CD8-positive, alpha-beta memory T cell (primary cell): ENCODE results near the gene CORO1C. TPM values are rescaled to one million over a fixed set of nuclear protein-coding genes. Genes with fewer than 3 reads are reported as not detected.

Source experiments
- CTCF ChIA-PET: fragments of 350-600 bp; sonication (Branson Sonifier 250); formaldehyde crosslinking; loops from one replicate; lab custom pipeline; 2021; ENCODE audit warnings: antibody characterized with exemption; lab: Charles Lee
- POLR2A ChIA-PET: fragments of 350-600 bp; sonication (Branson Sonifier 250); formaldehyde crosslinking; loops from one replicate; lab custom pipeline; 2021; ENCODE audit warnings: antibody characterized with exemption; lab: Charles Lee
- DNase-seq, 5 donors: peaks; one replicate each; pipeline versions ENCODE4 v3.0.0 to v3.0.0-alpha.2; 2020 to 2022; ENCODE audit warnings: mixed read lengths in 1 of 5
- H3K27ac ChIP-seq: one replicate; pipeline ENCODE4 v1.7.0; 2013; ENCODE audit warnings: low read depth, mild to moderate bottlenecking, low read length, moderate library complexity
- H3K27me3 ChIP-seq: 2 replicates; pipeline ENCODE4 v1.7.0; 2013; ENCODE audit warnings: low read length, mild to moderate bottlenecking; ENCODE audit not compliant: insufficient read depth, poor library complexity, severe bottlenecking
- H3K36me3 ChIP-seq: 2 replicates; pipeline ENCODE4 v1.7.0; 2013; ENCODE audit warnings: mild to moderate bottlenecking, low read length, moderate library complexity; ENCODE audit not compliant: insufficient read depth
- H3K4me1 ChIP-seq: 2 replicates; pipeline ENCODE4 v1.7.0; 2013; ENCODE audit warnings: mild to moderate bottlenecking, low read length, moderate library complexity; ENCODE audit not compliant: insufficient read depth
- H3K4me3 ChIP-seq: 2 replicates; pipeline ENCODE4 v1.7.0; 2013; ENCODE audit warnings: mild to moderate bottlenecking, low read length
- H3K9me3 ChIP-seq: 2 replicates; pipeline ENCODE4 v1.7.0; 2013; ENCODE audit warnings: mild to moderate bottlenecking, low read length
- H3K27ac Mint-ChIP-seq, 8 donors: one replicate each; pipeline ENCODE4 v1.8.0; 2020 to 2021; ENCODE audit warnings: mixed read lengths in 8 of 8, mild to moderate bottlenecking in 6 of 8, inconsistent platforms in 3 of 8, moderate library complexity in 3 of 8
- H3K27me3 Mint-ChIP-seq, 2 donors: one replicate each; pipeline ENCODE4 v1.8.0; 2020 to 2021; ENCODE audit warnings: mixed read lengths in 2 of 2, mild to moderate bottlenecking in 1 of 2, moderate library complexity in 1 of 2
- H3K36me3 Mint-ChIP-seq, 3 donors: one replicate each; pipeline ENCODE4 v1.8.0; 2020 to 2021; ENCODE audit warnings: mixed read lengths in 3 of 3, inconsistent platforms in 1 of 3, mild to moderate bottlenecking in 1 of 3
- H3K4me1 Mint-ChIP-seq, 3 donors: one replicate each; pipeline ENCODE4 v1.8.0; 2020 to 2021; ENCODE audit warnings: mixed read lengths in 3 of 3, inconsistent platforms in 1 of 3, mild to moderate bottlenecking in 1 of 3
- H3K4me3 Mint-ChIP-seq, 7 donors: one replicate each; pipeline ENCODE4 v1.8.0; 2020 to 2021; ENCODE audit warnings: mixed read lengths in 7 of 7, mild to moderate bottlenecking in 6 of 7, moderate library complexity in 4 of 7, inconsistent platforms in 2 of 7
- H3K9me3 Mint-ChIP-seq, 5 donors: one replicate each; pipeline ENCODE4 v1.8.0; 2020 to 2022; ENCODE audit warnings: mixed read lengths in 5 of 5, mild to moderate bottlenecking in 3 of 5, moderate library complexity in 2 of 5, inconsistent platforms in 1 of 5
- polyA plus RNA-seq: library from polyadenylated mRNA; unstranded; fragments of 300-500 nt; fragmentation: Illumina TruSeq; gene quantifications from one replicate; pipeline ENCODE4 v1.2.3, GENCODE V29; 2021
- total RNA-seq, 2 experiments: library from RNA; stranded (reverse); gene quantifications; one replicate each; pipeline ENCODE4 v1.2.3, GENCODE V29; 2021

The CORO1C gene
- total RNA-seq = 10 to 100 TPM; 45.8 to 49.1 TPM
- 10.5 TPM for polyA plus RNA-seq

GRCh38 chr12:108731105-108731865 lies at the start of gene CORO1C:
Gene CORO1C (minus strand): TSS chr12:108731518. CDS start chr12:108701318, 30,200 bp downstream.
- ChIA-PET POLR2A (interaction anchor here (1.1 kb wide), 1 partner anchor 113 kb away, joined by 6 read pairs; no protein-coding TSS in a partner anchor), CTCF (interaction anchor here (1.4 kb wide), 1 partner anchor 66 kb away, joined by 4 read pairs; no protein-coding TSS in a partner anchor)
- Mint-ChIP-seq H3K9me3 (no peaks in the 10 kb centered on the region), H3K4me1 (peaks cover 21 to 30% (median 30%) of the 10 kb centered on the region in 3 donors), H3K4me3 (peak within 1 kb of the TSS; percentile 93 to 100 (median 95)), H3K27me3 (peaks cover 0 to 2% of the 10 kb centered on the region in 2 donors), H3K27ac (peak within 1 kb of the TSS; percentile 91 to 98 (median 96)), H3K36me3 (peaks cover 0 to 6% (median 0%) of the 10 kb centered on the region in 3 donors)
- H3K27me3 ChIP-seq = no peaks in the 10 kb centered on the region
- peak within 1 kb of the TSS; percentile 85 for H3K27ac ChIP-seq
- peaks cover 11% of the 10 kb centered on the region for H3K4me1 ChIP-seq
- H3K36me3 ChIP-seq = no peaks in the 10 kb centered on the region
- DNase-seq = peak; percentile 91 to 96 (median 94)
- H3K4me3 ChIP-seq = peak within 1 kb of the TSS; percentile 99
- H3K9me3 ChIP-seq = no peaks in the 10 kb centered on the region

- no peak overlapping the region for H3K27ac Mint-ChIP-seq
- ChIA-PET POLR2A (no interaction called here), CTCF (no interaction called here)
- H3K27me3 Mint-ChIP-seq = no peaks in the 10 kb centered on the region
- H3K9me3 Mint-ChIP-seq = no peaks in the 10 kb centered on the region
- H3K4me3 Mint-ChIP-seq = no peak overlapping the region
- peaks cover 0 to 16% (median 2%) of the 10 kb centered on the region in 3 donors for H3K36me3 Mint-ChIP-seq
- no peaks in the 10 kb centered on the region for H3K4me1 ChIP-seq
- H3K4me3 ChIP-seq = no peak overlapping the region
- H3K9me3 ChIP-seq = no peaks in the 10 kb centered on the region
- H3K36me3 ChIP-seq = no peaks in the 10 kb centered on the region
- no peak overlapping the region for H3K27ac ChIP-seq
- peaks cover 0 to 2% (median 0%) of the 10 kb centered on the region in 3 donors for H3K4me1 Mint-ChIP-seq
- no peak for DNase-seq
- no peaks in the 10 kb centered on the region for H3K27me3 ChIP-seq
Measured at GRCh38 chr12:108779998-108780688, 48.8 kb upstream of the CORO1C start.

- Histone ChIP-seq H3K4me1 (no peaks in the 10 kb centered on the region), H3K4me3 (no peak overlapping the region), H3K36me3 (no peaks in the 10 kb centered on the region), H3K27ac (no peak overlapping the region), H3K27me3 (no peaks in the 10 kb centered on the region), H3K9me3 (no peaks in the 10 kb centered on the region)
- Mint-ChIP-seq H3K36me3 (peaks cover 0 to 2% (median 0%) of the 10 kb centered on the region in 3 donors), H3K27ac (peak overlapping the region in 1 of 8 donors; percentile 58), H3K9me3 (no peaks in the 10 kb centered on the region), H3K4me3 (no peak overlapping the region), H3K27me3 (no peaks in the 10 kb centered on the region), H3K4me1 (peaks cover 0 to 2% (median 0%) of the 10 kb centered on the region in 3 donors)
- ChIA-PET POLR2A (no interaction called here), CTCF (no interaction called here)
- no peak for DNase-seq
Measured at GRCh38 chr12:108778053-108778452, 46.7 kb upstream of the CORO1C start.

- Mint-ChIP-seq H3K27me3 (no peaks in the 10 kb centered on the region), H3K36me3 (no peaks in the 10 kb centered on the region), H3K4me3 (no peak overlapping the region), H3K4me1 (peaks cover 0 to 2% (median 0%) of the 10 kb centered on the region in 3 donors), H3K9me3 (no peaks in the 10 kb centered on the region), H3K27ac (peak overlapping the region in 1 of 8 donors; percentile 55)
- no peaks in the 10 kb centered on the region for H3K27me3 ChIP-seq
- H3K4me3 ChIP-seq = no peak overlapping the region
- no peaks in the 10 kb centered on the region for H3K9me3 ChIP-seq
- H3K4me1 ChIP-seq = no peaks in the 10 kb centered on the region
- ChIA-PET POLR2A (interaction anchor here (0.6 kb wide), 1 partner anchor 70 kb away, joined by 3 read pairs; no protein-coding TSS in a partner anchor), CTCF (no interaction called here)
- H3K36me3 ChIP-seq = no peaks in the 10 kb centered on the region
- no peak for DNase-seq
- H3K27ac ChIP-seq = no peak overlapping the region
Measured at GRCh38 chr12:108777156-108777555, 45.8 kb upstream of the CORO1C start.

- Histone ChIP-seq H3K4me3 (no peak overlapping the region), H3K4me1 (no peaks in the 10 kb centered on the region), H3K36me3 (no peaks in the 10 kb centered on the region), H3K27ac (no peak overlapping the region), H3K9me3 (no peaks in the 10 kb centered on the region), H3K27me3 (no peaks in the 10 kb centered on the region)
- H3K4me1 Mint-ChIP-seq = peaks cover 1% of the 10 kb centered on the region in 3 donors
- H3K27ac Mint-ChIP-seq = no peak overlapping the region
- no peaks in the 10 kb centered on the region for H3K36me3 Mint-ChIP-seq
- POLR2A ChIA-PET = no interaction called here
- CTCF ChIA-PET = no interaction called here
- no peak overlapping the region for H3K4me3 Mint-ChIP-seq
- no peaks in the 10 kb centered on the region for H3K9me3 Mint-ChIP-seq
- no peak for DNase-seq
- peaks cover 3 to 9% of the 10 kb centered on the region in 2 donors for H3K27me3 Mint-ChIP-seq
Measured at GRCh38 chr12:108773798-108774788, 42.8 kb upstream of the CORO1C start.

GRCh38 chr12:108772891-108773797 lies 41.8 kb upstream of the CORO1C start:
- H3K4me3 Mint-ChIP-seq = no peak overlapping the region
- Histone ChIP-seq H3K4me1 (no peaks in the 10 kb centered on the region), H3K27me3 (no peaks in the 10 kb centered on the region), H3K4me3 (no peak overlapping the region), H3K27ac (no peak overlapping the region), H3K9me3 (no peaks in the 10 kb centered on the region), H3K36me3 (no peaks in the 10 kb centered on the region)
- peaks cover 3 to 5% (median 4%) of the 10 kb centered on the region in 3 donors for H3K4me1 Mint-ChIP-seq
- no peak for DNase-seq
- CTCF ChIA-PET = no interaction called here
- H3K27ac Mint-ChIP-seq = no peak overlapping the region
- peaks cover 5 to 12% of the 10 kb centered on the region in 2 donors for H3K27me3 Mint-ChIP-seq
- H3K9me3 Mint-ChIP-seq = no peaks in the 10 kb centered on the region
- POLR2A ChIA-PET = no interaction called here
- no peaks in the 10 kb centered on the region for H3K36me3 Mint-ChIP-seq

- no peaks in the 10 kb centered on the region for H3K4me1 ChIP-seq
- Mint-ChIP-seq H3K27ac (no peak overlapping the region), H3K36me3 (no peaks in the 10 kb centered on the region), H3K4me3 (no peak overlapping the region), H3K9me3 (no peaks in the 10 kb centered on the region), H3K4me1 (peaks cover 3 to 8% (median 4%) of the 10 kb centered on the region in 3 donors), H3K27me3 (peaks cover 5 to 12% of the 10 kb centered on the region in 2 donors)
- H3K36me3 ChIP-seq = no peaks in the 10 kb centered on the region
- no peaks in the 10 kb centered on the region for H3K27me3 ChIP-seq
- no peaks in the 10 kb centered on the region for H3K9me3 ChIP-seq
- no peak overlapping the region for H3K4me3 ChIP-seq
- CTCF ChIA-PET = no interaction called here
- H3K27ac ChIP-seq = no peak overlapping the region
- no peak for DNase-seq
- POLR2A ChIA-PET = no interaction called here
Measured at GRCh38 chr12:108772247-108772646, 40.9 kb upstream of the CORO1C start.
